Endothelial cell of umbilical vein (primary cell): Measurements from ENCODE around the gene ADGB.

ENCODE experiments used
- EZH2 ChIP-seq: IDR thresholded peaks from 2 replicates; pipeline ENCODE4 v1.6.1; 2012; ENCODE audit warnings: borderline replicate concordance, low read depth, mild to moderate bottlenecking, moderate library complexity, low read length, inconsistent platforms; ENCODE audit not compliant: severe bottlenecking
- GATA2 ChIP-seq: IDR thresholded peaks from 2 replicates; pipeline ENCODE4 v1.7.0; 2011; ENCODE audit warnings: low read depth, mild to moderate bottlenecking, moderate library complexity, mixed read lengths, low read length; ENCODE audit not compliant: insufficient read length, insufficient read depth
- JUN ChIP-seq: IDR thresholded peaks from 2 replicates; pipeline ENCODE4 v1.6.1; 2011; ENCODE audit warnings: borderline replicate concordance, low read depth; ENCODE audit not compliant: insufficient read length, insufficient read depth
- MYC ChIP-seq: IDR thresholded peaks from one replicate; pipeline ENCODE4 v1.6.1; 2011; ENCODE audit warnings: mild to moderate bottlenecking, low read depth, low read length
- POLR2A ChIP-seq: IDR thresholded peaks from 2 replicates; pipeline ENCODE4 v1.6.1; 2012; ENCODE audit warnings: low read depth, mild to moderate bottlenecking, control low read depth, low read length
- POLR2AphosphoS5 ChIP-seq: IDR thresholded peaks from 2 replicates; pipeline ENCODE4 v1.6.1; 2012; ENCODE audit warnings: low read depth, mild to moderate bottlenecking, control low read depth, low read length, moderate library complexity; ENCODE audit not compliant: insufficient read depth
- TF ChIP-seq, protein P1 (sequence below), 2 donors: IDR thresholded peaks; 1 replicate in 1 of 2; 2 replicates in 1 of 2; pipeline ENCODE4 v1.5.1; 2011; ENCODE audit warnings: low read length in 2 of 2, mild to moderate bottlenecking in 2 of 2, moderate library complexity in 2 of 2, control low read depth in 1 of 2, inconsistent platforms in 1 of 2, low read depth in 1 of 2; ENCODE audit not compliant: insufficient read depth in 1 of 2; ENCODE audit errors: extremely low read depth in 1 of 2

- TF ChIP-seq JUN: no peak
- TF ChIP-seq EZH2: no peak
- no peak for TF ChIP-seq POLR2A
- TF ChIP-seq POLR2AphosphoS5: no peak
- TF ChIP-seq, protein P1, sequence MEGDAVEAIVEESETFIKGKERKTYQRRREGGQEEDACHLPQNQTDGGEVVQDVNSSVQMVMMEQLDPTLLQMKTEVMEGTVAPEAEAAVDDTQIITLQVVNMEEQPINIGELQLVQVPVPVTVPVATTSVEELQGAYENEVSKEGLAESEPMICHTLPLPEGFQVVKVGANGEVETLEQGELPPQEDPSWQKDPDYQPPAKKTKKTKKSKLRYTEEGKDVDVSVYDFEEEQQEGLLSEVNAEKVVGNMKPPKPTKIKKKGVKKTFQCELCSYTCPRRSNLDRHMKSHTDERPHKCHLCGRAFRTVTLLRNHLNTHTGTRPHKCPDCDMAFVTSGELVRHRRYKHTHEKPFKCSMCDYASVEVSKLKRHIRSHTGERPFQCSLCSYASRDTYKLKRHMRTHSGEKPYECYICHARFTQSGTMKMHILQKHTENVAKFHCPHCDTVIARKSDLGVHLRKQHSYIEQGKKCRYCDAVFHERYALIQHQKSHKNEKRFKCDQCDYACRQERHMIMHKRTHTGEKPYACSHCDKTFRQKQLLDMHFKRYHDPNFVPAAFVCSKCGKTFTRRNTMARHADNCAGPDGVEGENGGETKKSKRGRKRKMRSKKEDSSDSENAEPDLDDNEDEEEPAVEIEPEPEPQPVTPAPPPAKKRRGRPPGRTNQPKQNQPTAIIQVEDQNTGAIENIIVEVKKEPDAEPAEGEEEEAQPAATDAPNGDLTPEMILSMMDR (IDR thresholded peaks at IDR 0.05; ENCODE audit: extremely low read depth in 1 of 2, insufficient read depth in 1 of 2, low read depth in 1 of 2, low read length in 2 of 2): no peak
- no peak for TF ChIP-seq MYC
- no peak for TF ChIP-seq GATA2
Observed at GRCh38 chr6:146805546-146806325, 207.0 kb downstream of the ADGB start.
